Choroid plexus epithelial cell (primary cell): ENCODE results near the gene CHMP2B.
A peak's percentile ranks its signal among the peaks of the same experiment; 100 is the strongest.
"Not testable (repeated sequence)": the region's sequence is repeated elsewhere in the genome, so short reads cannot be mapped to it uniquely, and the experiment has no call there.

Experiments
- DNase-seq: peaks from one replicate; pipeline ENCODE4 v3.0.0-alpha.2; 2010; ENCODE audit warnings: low read depth
- H3K4me3 ChIP-seq: 2 replicates; pipeline ENCODE4 v1.5.1; 2011; ENCODE audit warnings: low read depth, mild to moderate bottlenecking, control low read depth, low read length, moderate library complexity
- TF ChIP-seq, protein P1 (sequence below): conservative IDR thresholded peaks from 2 replicates; pipeline ENCODE4 v1.5.1; 2011; ENCODE audit warnings: low read depth, mild to moderate bottlenecking, control low read depth, inconsistent platforms, low read length, moderate library complexity

Gene CHMP2B

DNA sequence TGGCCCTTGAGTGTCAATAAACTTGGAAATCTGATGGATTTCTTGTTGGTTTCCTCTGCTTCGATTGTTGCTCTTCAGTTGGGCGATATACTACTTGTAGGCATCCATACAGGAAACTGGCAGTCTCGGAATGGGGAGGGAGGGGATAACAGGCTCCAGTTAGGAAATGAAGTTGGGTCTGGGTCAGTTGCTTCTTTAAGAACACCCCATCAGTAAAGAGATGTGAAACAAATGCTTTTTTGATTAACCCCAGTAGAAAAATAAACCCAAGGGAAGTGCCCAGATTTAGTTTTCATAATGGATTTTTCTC, 681 bp downstream of the CHMP2B start:
- no peak for DNase-seq
- H3K4me3 ChIP-seq, result peak overlapping the region; percentile 95
- TF ChIP-seq, protein P1, sequence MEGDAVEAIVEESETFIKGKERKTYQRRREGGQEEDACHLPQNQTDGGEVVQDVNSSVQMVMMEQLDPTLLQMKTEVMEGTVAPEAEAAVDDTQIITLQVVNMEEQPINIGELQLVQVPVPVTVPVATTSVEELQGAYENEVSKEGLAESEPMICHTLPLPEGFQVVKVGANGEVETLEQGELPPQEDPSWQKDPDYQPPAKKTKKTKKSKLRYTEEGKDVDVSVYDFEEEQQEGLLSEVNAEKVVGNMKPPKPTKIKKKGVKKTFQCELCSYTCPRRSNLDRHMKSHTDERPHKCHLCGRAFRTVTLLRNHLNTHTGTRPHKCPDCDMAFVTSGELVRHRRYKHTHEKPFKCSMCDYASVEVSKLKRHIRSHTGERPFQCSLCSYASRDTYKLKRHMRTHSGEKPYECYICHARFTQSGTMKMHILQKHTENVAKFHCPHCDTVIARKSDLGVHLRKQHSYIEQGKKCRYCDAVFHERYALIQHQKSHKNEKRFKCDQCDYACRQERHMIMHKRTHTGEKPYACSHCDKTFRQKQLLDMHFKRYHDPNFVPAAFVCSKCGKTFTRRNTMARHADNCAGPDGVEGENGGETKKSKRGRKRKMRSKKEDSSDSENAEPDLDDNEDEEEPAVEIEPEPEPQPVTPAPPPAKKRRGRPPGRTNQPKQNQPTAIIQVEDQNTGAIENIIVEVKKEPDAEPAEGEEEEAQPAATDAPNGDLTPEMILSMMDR, result no peak

DNA sequence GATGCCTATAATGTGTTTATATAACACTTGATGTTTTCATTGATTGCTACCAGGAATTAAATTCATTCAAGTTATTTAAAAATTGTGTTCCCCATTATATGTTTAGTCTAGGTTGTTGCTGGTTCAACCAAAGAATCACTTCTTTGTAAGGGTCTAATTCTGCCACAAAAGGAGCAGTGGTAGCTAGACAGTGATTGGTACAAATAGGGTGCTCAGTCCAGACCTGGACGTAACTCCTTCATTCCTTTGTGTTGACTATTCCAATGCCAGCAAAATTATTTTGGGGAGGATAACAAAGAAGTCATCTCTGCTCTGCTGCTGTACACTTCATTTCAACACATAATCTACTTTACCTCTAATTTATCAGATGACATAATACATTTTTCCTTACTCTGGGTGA, 1.2 kb downstream of the CHMP2B start:
- TF ChIP-seq, protein P1, result no peak
- DNase-seq, result peak; percentile 39
- peak overlapping the region; percentile 95 for H3K4me3 ChIP-seq

DNA sequence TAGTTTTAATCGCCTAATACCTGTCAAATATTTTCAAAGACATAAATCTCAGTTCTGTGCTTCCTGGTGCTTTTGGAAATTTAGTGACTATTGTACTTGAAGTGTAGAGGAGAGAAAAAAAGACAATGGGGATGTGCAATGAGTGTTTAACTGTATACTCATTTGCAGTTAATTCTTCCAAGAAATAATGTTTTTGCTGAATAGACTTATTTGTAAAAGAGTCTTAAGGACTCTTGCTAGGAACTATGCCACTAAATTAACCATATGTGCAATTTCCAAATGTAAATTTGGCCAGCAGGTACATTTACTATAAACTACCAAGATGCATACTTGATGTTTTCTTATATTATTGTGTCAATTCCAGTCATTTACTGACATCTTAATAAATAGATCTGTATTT, 2.0 kb downstream of the CHMP2B start:
- H3K4me3 ChIP-seq, result no peak overlapping the region
- no peak for DNase-seq
- TF ChIP-seq, protein P1, result no peak

DNA sequence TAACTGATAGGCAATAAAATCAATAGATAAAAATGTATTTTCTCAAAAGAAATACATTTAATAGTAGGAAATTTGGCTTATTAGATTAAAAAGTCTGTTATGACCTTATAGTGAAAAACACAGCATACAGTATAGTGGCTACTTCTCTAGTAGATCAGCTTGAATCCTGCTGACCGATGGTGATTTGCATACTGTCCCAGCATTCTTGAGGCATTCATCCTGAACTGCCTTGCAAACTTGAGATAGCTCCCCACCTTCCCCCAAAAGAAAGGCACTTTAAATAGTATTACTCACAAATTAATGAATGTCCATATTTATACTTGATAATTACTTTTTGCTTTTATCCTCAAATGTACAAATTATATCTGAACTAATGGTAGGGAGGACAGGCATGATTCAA, 6.7 kb downstream of the CHMP2B start:
- DNase-seq, result no peak
- TF ChIP-seq, protein P1, result no peak
- H3K4me3 ChIP-seq, result no peak overlapping the region

DNA sequence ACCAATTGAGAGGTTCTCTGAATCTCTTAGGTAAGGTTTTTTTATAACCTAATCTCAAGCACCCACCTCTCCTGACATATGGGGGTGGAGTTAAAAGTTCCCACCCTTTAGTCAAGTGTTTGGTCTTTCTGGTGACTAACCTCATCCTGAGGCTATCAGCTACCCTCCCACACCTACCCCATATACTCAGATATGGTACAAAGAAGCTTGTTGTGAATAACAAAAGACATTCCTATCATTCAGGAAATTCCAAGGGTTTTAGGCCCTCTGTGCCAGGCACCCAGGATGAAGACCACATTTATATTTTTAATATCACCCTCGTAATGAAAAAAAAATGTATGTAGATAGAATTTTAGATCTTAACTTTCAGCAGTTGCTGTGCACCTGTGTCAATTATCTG, 9.0 kb downstream of the CHMP2B start:
- no peak overlapping the region for H3K4me3 ChIP-seq
- DNase-seq, result no peak
- TF ChIP-seq, protein P1, result no peak

DNA sequence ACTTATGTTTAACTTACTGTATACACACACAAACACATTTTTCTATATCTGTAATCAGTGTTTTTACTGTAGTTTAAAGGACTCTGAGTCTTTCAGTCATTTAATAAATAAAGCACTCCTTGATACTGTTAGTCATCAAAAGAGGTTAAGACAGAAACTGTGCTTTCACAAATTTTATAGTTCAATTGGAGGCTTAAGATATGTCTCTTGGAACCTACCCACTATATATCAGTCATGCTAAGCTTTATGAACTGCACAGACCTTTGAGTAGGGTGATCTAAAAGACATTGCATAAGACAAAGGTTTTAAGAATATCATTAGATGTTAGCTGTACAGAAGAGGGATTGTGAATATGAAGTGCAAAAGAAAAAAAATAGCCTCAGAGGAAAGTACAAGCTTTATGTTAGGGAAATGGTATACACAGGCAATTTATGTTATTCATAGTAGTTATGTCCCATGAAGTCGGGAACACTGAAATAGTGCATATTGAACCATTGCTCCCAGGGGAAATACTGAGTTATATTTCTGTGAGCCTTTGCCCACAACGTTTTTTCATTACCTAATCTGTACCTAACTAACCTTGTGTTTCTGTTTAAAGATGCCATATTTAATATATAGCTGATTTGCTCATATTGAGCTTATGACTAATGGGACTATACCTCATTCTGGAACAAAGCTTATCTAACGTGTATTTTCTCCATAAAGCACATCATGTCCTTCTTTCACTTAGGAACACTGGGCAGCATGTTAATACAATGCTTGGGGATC, 19.7 kb downstream of the CHMP2B start:
- TF ChIP-seq, protein P1, result no peak
- no peak for DNase-seq
- H3K4me3 ChIP-seq, result no peak overlapping the region

DNA sequence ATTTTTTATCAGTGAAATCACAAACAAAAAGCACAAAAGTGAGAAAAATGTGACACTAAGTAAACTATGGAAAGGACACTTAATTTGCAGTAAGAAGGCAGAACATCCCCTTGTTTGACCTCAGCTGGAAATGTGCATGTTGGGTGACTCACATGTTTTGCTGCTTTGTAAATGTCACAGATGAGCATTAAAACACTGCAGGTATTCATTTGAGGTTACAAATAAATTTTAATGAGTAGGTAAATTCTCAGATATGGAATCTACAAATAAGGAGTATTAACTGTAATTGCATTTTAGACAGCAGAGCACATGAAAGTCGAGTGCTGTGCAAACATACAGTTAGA, 20.3 kb downstream of the CHMP2B start:
- TF ChIP-seq, protein P1, result no peak
- peak; percentile 36 for DNase-seq
- H3K4me3 ChIP-seq, result no peak overlapping the region

GRCh38 chr3:87248231-87248630, 21.1 kb downstream of the CHMP2B start:
- DNase-seq, H3K4me3 ChIP-seq: not testable (repeated sequence)
